Adrenal gland (tissue), 5 donors: ENCODE results near the gene GTPBP4.

Experiments
- CTCF ChIP-seq, 6 experiments: fragments of 450-650 bp in 4 of 6; fragments of 200-600 bp in 2 of 6; sonication (generic) in 1 of 6; IDR thresholded peaks; 1 replicate in 5 of 6; 2 replicates in 1 of 6; pipeline versions ENCODE4 v1.5.1 to v1.8.0; 2016 to 2021; ENCODE audit warnings: antibody characterized with exemption in 6 of 6, mild to moderate bottlenecking in 2 of 6, moderate library complexity in 1 of 6
- POLR2A ChIP-seq, 2 donors: fragments of 450-650 bp; IDR thresholded peaks; one replicate each; pipeline ENCODE4 v1.6.1; 2017; ENCODE audit warnings: antibody characterized with exemption in 2 of 2, mild to moderate bottlenecking in 2 of 2, moderate library complexity in 1 of 2
- donor health status: DM: no; HTN: no; CAD: no.

DNA sequence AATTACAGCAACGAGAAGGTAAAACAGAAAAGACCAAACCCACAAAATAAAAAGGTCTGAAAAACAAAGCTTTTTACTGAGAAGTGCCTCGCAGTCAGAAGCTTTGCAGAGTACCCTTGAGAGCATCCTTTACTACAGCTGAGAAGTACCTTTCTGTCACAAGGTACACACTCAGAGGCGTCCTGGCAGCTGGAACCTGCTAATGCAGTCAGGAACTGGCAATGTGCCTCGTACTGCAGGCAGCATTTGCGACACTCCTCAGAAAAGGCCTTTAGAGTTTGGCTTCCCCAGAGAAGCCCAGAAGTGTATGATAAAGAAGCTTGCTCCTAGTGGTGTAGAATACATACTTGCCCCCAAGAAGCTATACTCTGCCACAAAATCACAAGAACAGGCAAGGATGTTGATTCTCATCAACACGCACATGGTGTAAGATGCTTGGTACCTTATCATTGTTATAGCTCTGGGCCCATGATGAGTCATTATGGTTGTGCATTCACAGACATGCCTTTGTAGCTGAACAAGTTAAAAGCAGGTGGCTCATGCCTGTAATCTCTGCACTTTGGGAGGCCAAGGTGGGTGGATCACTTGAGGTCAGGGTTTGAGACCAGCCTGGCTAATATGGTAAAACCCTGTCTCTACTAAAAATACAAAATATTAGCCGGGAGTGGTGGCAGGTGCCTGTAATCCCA, 2.0 kb upstream of the GTPBP4 start:
- no peak for TF ChIP-seq CTCF (IDR thresholded peaks at IDR 0.05)
- TF ChIP-seq POLR2A (IDR thresholded peaks at IDR 0.05) = no peak
